T-helper 1 cell (primary cell): Measurements from ENCODE around the gene BRSK1.
"Not testable (repeated sequence)": the region's sequence is repeated elsewhere in the genome, so short reads cannot be mapped to it uniquely, and the experiment has no call there.

Source experiments
- DNase-seq, 5 donors: peaks; one replicate each; pipeline ENCODE4 v3.0.0-alpha.2; 2012 to 2020

BRSK1 gene

DNA sequence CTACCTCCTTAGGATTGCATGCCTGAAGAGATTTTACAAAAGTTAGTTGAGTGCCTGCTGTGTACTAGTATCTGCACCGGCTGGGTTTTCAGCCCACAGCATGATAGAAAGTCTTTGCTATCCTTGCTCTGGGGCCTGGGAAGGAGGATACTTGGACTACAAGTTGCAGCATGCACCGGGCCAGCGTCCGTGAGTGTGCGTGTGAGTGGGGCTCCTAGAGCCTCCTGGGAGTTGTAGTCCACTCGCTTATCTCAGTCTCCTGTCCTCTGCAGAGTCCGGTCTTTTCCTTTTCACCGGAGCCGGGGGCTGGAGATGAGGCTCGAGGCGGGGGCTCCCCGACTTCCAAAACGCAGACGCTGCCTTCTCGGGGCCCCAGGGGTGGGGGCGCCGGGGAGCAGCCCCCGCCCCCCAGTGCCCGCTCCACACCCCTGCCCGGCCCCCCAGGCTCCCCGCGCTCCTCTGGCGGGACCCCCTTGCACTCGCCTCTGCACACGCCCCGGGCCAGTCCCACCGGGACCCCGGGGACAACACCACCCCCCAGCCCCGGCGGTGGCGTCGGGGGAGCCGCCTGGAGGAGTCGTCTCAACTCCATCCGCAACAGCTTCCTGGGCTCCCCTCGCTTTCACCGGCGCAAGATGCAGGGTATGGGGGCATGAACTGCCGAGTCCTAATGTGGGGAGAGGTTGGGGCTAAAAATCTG, 20.6 kb downstream of the BRSK1 start:
- DNase-seq: peak in 1 of 5 donors; percentile 41

DNA sequence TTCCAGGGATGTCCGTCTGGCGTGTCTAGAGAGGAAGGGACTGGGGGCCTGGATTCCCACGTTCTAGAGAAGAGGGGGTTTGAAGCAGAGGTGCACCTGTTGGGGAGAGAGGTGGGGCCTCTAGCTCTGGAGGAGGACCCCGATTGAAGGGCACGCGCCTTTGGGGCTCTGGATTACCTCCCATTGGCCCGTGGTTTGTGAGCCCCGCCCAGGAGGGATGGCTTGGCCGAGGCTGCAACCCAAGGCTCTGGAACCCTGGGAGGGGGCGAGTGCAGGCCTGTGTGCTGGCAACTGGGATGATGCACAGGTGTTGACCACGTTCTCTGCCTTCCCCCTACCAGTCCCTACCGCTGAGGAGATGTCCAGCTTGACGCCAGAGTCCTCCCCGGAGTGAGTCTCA, 21.2 kb downstream of the BRSK1 start:
- DNase-seq: no peak

DNA sequence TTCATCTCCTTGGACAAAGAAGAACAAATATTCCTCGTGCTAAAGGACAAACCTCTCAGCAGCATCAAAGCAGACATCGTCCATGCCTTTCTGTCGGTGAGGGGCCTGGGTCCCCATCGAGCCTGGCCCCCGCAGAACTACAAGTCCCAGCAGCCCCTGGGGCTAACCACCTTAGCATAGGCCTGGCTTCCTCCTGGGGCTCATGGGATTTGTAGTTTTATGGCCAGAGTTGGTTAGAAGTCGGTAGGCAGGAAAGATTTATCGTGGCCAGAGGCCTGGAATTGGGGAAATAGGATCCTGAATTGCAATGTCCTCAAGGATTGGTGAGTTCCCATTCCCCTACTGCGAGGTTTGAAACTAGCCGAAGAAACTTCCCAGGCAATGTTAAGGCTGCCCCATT, 21.7 kb downstream of the BRSK1 start:
- peak in 4 of 5 donors; percentile 35 to 56 (median 40) for DNase-seq

DNA sequence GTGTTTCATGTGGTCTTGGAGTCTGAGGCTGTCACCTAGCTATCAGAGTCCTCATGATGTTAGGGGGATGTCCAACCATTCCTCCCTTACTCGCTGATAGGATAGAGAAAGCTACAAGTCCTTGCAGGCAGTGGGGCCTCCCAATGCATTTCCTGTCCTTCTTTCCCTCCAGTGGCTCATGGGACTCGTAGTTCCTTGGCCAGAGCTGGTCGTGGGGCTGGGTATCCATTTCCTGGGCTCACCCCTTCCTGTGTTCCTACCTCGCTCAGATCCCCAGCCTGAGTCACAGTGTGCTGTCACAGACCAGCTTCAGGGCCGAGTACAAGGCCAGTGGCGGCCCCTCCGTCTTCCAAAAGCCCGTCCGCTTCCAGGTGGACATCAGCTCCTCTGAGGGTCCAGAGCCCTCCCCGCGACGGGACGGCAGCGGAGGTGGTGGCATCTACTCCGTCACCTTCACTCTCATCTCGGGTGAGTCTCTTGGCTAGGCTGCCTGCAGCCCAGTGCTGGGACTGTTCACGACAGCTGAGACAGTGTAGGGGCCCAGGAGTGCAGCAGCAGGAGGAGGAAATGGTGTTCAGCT, 22.3 kb downstream of the BRSK1 start:
- no peak for DNase-seq

DNA sequence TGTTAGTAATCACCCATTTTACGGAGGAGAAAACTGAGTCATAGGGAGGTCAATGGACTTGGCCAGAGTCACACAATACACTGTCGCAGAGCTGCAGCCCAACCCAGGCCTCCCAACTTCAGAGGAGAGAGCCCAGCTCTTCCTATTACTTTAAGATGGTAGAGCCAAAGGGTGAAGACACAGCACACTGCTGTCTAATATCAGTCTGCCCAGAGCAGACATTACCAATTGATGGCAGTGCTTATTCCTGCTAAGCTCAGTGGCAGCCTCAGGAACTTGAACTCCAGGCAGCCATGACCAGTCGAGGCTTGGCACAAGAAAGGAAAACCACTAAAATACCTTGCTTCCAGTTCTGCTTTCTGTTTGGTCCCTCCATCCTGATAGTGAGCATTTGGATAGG, 22.9 kb downstream of the BRSK1 start:
- DNase-seq: no peak

DNA sequence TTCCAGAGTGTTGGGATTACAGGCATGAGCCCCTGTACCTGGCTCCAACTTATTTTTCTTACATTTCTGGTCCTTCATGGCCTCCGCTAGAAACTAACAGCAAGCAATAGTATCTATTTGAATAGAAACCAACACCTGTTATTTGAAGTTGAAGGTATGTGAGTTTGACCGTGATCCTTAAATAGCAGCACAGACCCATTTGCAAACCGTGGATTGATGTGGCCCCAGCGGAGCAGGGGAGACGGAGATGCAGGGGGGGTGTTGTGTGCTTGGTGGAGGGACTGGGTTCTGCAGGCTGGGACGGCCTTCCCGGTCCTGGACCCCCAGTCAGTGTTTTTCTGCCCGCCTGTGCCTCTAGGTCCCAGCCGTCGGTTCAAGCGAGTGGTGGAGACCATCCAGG, 24.5 kb downstream of the BRSK1 start:
- DNase-seq: no peak

DNA sequence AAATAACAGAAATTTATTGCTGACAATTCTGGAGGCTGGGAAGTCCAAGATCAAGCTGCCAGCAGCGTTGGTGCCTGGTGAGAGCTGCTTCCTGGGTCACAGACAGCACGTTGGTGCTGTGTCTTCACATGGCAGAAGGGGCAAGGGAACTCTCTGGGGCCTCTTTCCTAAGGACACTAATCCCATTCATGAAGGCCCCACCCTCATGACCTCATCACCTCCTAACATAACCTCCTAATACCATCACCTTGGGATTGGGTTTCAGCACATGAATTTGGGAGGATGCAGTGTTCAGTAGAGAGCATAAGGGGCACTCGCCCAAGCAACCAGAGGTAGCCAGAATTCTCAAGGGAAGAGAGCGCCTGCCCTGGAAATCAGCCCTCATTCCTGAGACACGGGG, 25.7 kb downstream of the BRSK1 start:
- no peak for DNase-seq

DNA sequence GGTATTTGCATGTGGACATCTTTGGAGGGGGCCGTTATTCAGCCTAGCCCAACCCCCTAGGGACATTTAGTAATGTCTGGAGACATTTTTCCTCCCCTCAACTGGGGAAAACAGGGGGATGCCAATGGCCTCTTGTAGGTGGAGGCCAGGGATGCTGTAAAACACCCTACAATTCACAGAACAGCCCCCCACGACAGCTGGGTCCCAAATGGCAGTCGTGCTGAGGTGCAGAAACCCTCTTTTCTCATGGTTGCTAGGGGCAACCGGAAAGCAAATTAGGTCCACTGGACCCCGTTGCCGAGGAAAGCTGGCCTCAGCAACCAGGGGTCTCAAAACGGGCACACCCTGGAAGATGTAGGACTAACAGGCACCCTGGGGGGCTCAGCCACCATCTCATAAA, 26.7 kb downstream of the BRSK1 start:
- DNase-seq: no peak

DNA sequence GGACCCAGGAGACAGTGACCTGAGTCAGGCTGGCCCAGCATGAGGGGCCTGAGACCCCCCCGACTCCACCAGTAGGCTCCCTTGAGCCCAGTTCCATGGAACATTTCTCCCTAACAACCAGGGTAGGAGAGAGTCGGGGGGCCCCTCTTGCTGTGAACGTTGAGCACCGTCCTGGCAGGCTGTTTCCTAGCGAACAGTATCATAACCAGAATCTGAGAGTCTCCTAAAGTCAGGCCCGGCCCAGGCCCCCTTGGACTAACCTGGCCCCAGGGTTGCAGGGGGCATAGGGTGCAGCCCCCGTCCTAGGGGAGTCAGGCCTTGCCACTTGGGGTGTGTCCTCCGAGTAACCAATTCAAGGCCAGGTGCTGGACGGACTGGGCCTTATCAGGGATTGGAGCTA, 27.6 kb downstream of the BRSK1 start:
- DNase-seq: no peak

DNA sequence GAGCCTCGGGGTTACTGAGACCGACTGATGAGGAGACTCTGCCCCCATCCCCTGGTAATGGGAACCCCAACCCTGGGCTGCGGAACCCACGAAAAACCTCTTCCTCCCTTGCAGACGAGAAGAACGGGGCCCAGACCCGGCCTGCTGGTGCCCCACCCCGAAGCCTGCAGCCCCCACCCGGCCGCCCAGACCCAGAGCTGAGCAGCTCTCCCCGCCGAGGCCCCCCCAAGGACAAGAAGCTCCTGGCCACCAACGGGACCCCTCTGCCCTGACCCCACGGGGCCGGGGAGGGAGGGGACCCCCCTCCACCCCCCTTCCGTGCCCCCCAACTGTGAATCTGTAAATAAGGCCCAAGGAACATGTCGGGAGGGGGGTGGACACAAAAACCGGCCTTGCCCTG, 28.0 kb downstream of the BRSK1 start:
- no peak for DNase-seq

DNA sequence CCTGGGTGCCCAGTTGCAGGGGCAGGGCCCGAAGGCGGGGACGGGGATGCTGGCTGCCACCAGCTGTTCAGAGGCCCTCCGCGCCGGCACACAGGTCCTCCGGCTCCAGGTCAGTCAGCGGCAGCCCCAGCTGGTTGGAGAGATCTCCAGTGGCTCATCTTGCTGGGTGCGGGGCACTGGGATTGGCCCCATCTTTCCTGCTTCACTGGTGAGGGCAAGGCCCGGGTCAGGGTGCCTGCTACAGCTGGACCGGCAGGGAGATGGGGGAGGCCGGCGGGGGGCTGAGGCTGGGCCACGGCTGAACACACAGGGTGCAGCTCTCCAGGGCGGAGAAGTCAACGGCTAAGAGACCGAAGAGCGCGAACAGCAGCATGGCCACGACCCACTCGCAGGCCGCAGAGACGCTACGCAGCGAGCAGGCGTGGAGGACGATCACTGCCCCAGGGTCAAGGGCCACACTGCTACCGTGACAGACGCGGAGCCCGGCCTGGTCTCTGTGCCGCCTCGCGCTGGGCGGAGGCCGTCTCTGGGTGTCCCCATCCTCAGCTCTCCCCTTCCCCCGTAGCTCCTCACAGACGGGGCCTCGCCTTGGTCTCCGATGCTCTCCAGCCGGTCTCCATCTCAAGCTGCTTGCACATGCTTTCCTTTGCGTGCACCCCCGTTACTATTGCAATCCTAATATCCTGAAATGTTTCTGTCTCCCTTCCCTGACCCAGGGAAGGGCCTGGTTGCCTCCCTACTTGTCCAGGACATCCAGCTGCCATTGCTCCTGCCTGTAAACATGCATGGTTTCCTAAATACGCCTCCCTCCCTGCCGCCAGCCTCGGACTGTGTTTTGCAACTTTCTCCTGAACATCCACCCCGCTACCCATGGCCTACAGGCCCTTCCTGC, 29.1 kb downstream of the BRSK1 start:
- no peak for DNase-seq

DNA sequence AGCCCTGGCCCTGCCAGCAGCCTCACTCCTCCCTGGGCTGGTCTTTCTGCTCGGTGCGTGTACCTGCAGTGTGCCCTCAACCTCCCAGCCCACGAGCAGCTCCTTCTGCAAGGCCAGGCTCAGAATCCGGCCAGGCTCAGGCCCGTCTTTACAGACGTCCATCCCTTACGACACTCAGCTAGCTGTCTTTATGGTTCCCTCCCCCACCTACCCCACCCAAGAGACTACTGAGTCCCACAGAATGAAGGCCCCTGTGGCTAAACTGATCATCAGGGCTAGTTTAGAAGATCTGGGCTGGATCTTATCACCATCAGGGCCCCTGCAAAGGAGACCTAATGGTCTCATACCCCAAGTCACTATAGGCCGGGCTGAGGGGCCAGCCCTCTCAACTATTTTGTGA, 30.6 kb downstream of the BRSK1 start:
- no peak for DNase-seq

DNA sequence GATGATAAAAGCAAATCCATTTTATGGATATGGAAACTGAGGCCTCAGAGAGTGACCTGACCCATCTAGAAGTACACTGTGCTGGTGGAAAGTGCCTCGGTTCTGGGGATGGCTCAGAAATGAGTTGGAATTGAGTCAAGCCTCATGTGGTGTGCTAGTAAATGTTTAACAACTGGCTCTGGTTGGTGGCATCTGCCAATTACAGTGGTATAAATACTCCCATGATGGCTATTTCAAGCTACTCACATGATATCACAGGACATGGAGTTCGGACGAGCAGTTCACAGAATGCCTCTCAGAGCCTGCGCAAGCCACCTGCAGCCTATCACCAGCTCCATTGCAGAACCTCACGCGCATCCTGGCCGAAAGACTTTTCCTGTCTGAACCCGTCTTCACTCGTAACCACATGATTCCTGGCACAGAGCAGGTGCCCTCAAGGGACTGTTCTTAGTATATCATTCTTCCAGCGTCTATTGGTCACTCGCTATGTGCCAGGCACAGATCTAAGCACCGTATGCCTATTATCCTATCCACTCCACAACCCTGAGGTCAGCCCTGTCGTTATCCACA, 32.2 kb downstream of the BRSK1 start:
- no peak for DNase-seq

DNA sequence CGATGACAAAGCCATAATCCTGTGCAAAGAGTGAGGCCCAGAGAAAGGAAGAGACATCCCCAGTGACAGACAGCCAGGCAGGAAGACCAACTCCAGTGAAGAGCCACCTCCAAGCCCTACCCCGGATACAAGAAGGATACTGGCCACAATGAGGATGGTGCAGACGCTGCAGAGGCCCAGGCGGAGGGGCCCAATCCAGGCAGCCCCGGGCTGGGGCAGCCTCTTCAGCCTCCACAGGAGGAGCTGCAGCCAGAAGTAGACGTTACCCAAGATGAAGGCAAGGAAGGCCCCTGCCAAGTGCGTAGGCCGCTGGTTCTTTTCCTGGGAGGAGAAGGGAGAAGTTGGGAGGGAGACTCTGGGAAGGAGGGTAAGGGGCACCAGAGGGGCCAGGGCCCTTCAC, 32.8 kb downstream of the BRSK1 start:
- DNase-seq: no peak

DNA sequence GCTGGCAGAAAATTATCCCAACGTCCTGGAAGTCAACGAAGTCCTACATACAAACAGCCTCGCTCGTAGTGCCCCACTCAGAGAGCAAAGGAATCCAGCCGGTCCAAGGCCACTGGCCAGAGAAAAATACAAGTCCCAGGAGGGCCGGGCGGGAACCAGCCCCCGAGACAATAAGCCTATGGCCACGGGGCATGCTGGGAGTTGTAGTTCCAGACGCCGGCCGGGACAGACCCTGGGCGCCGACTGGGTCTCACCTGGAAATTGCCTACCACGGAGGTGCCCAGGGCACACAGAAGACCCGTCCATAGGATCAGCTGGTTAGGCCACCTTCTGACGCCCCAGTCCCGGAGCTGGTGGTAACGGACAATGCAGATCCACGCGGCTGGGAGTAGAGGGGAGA, 36.0 kb downstream of the BRSK1 start:
- DNase-seq: no peak

DNA sequence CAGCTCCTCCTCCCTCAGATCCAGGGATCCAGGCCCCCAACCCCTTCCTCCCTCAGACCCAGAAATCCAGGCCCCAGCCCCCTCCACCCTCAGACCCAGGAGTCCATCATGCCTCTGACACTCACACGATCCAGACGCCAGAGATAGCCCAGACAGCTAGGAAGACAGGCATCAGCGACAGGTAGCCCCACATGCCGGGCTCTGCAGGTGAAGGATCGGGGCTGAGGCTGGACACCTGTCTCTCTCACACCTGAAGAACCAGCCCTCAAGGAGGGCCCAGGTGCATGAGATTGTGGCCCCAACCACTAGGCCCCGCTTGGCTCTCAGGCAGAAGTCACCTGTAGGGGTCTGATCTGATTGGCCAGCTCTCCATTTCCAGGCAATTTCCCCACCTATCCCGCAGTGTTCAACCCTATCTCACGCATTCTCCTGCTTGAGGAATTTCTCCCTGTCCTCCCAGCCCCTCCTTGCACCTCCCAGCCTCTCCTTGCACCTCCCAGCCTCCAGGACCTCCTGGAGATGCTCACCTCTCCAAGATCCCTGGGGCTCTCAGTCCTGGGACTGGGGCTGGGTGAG, 37.1 kb downstream of the BRSK1 start:
- DNase-seq: no peak

DNA sequence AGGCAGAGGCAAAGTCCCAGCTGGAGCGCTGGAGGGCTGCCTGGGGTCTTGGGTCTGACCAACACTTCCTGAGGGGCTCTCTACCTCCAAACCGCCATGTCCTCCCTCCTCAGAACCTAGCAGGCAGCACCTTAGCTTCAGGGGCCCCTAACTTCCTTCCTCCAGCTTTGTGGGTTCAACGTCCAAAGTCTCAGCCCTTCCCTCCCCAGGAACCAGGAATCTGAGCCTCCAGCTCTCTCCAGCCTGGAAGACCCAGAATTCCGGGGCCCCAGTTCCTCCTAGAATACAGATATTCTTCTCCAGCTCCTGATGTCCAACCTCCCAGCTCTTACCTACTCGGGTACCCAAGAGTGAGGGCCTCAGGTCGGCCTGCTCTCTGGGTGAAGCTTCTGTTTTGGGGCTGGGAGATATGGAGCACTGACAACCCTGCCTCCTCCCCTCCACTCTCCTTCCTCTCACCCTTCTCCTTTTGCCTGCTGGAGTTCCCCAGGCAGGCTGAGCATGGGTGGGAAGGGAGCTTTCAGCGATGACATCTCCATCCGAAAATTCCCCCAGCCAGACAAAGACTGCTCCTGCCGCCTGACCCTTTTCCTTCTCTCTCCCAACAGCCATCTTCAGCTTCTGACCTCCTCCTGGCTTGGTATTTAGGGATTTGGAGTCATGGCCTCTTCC, 37.8 kb downstream of the BRSK1 start:
- no peak for DNase-seq

DNA sequence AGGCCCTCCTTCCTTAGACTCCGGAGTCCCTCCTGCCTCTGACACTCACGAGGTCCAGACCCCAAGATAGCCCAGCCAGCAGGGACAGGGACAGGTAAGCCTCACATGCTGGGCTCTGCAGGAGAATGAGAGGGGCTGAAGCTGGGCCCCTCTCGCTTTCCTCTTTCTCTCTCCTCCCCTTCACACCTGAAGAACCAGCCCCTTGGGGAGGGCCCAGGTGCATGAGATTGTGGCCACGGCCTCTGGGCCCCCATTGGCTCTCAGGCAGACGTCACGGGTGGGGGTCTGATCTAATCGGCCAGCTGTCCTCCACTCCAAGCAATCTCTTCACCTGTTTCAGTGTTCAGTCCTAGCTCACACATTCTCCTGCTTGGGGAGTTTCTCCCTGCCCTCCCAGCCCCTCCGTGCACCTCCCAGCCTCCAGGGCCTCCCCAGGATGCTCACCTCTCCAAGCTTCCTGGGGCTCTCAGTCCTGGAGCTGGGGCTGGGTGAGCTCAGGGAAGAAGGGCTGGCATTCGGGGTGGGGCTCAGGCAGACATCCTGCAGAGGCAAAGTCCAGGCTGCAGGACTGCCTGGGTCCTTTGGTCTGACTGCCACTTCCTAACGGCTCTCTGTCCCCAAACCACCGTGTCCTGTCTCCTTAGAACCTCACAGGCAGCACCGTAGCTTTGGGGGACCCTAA, 38.5 kb downstream of the BRSK1 start:
- no peak for DNase-seq

DNA sequence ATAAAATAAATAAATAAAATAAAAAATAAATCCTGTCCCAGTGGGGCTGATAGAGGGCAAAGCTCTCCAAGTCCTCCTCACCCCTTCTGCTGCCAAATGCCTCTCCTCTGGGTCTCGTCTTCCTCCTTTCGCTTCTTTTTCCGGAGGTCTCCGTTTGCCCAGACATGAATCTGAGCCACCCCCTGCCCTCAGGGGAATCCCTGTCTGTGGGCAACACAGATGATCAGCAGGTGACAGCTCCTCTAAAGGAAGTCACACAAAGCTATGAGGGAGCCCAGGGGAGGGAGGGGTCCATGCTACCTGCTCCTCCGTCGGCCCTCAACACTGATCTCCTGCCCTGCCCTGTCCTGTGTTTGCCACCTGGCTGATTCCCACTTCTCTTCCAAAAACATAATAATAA, 40.9 kb downstream of the BRSK1 start:
- no peak for DNase-seq

DNA sequence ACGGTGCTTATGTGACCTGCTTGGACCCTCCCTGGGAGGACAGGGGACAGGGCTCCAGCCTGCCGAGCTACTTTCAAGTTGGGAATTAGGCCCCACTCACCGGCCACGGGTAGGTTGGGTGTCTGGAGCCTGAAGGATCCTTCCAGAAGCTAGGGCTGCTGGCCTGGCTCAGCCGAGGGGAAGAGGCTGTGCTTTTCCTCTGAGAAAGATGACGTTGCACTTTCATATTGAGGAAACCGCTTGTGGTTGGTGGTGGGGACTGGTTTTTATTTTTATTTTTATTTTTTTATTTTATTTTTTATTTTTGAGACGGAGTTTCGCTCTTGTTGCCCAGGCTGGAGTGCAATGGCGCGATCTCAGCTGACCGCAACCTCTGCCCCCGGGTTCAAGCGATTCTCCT, 41.4 kb downstream of the BRSK1 start, which contains the start of gene TMEM150B:
Gene TMEM150B, minus strand, starts transcription at position 170 of the 400 bp plus-strand sequence. CDS start 4,305 bp downstream, outside the sequence.
- DNase-seq: no peak

DNA sequence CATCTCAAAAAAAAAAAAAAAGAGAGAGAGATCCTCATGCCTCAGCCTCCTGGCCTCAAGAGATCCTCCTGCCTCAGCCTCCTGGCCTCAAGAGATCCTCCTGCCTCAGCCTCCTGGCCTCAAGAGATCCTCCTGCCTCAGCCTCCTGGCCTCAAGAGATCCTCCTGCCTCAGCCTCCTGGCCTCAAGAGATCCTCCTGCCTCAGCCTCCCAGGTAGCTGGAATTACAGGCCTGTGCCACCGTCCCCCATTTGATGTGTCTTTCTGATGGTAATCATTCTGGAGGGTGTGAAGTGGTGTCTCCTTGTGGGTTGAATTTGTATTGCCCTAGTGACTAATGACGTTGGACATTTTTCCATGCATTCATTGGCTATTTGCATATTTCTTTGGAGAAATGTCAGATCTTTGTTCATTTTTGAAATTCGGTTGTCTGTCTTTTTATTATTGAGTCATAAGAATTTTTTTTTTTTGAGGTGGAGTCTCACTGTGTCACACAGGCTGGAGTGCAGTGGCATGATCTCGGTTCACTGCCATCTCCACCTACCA, 45.0 kb downstream of the BRSK1 start:
- DNase-seq: not testable (repeated sequence)

DNA sequence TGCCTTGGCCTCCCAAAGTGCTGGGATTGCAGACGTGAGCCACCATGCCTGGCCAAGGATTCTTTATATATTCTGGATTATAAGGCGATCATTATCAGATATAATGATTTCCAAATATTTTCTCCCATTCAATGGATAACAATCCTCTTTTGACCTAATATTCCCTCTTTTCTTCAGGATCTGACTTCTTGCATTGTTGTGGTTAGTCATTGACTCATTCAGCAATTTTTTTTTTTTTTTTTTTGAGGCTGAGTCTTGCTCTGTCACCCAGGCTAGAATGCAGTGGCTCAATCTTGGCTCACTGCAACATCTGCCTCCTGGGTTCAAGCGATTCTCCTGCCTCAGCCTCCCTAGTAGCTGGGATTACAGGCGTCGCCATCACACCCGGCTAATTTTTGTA, 46.0 kb downstream of the BRSK1 start:
- not testable (repeated sequence) for DNase-seq
